HL-60 (cell line): ENCODE results near the gene TPRX1.

Source experiments
- CTCF ChIP-seq: IDR thresholded peaks from one replicate; pipeline ENCODE4 v1.5.1; 2011; ENCODE audit warnings: low read length, control low read depth, inconsistent platforms; ENCODE audit not compliant: insufficient read depth
- POLR2AphosphoS5 ChIP-seq: IDR thresholded peaks from 2 replicates; pipeline ENCODE4 v1.6.1; 2012; ENCODE audit warnings: low read depth

- TF ChIP-seq CTCF (no peak), POLR2AphosphoS5 (no peak)
Observed at GRCh38 chr19:47848823-47849473, 44.6 kb upstream of the TPRX1 start.
